Stimulated activated CD8-positive, alpha-beta memory T cell treated with anti-CD3 and anti-CD28 coated beads, Interleukin-7, amount 100 ng/mL, for 4 hours (primary cell): Measurements from ENCODE around the gene BAK1.

Experiments
- DNase-seq, 2 donors: peaks; one replicate each; pipeline ENCODE4 v3.0.0-alpha.2; 2020; ENCODE audit warnings: low read depth in 2 of 2

BAK1 gene

GRCh38 chr6:33579828-33580714, at the start of gene BAK1:
TSS of gene BAK1 (minus strand) at chr6:33580276. CDS start at chr6:33577604, 2,672 bp downstream.
- peak; percentile 65 to 80 for DNase-seq

GRCh38 chr6:33628401-33628964, 48.4 kb upstream of the BAK1 start:
- no peak for DNase-seq

GRCh38 chr6:33627876-33628275, 47.8 kb upstream of the BAK1 start:
- no peak for DNase-seq

GRCh38 chr6:33624856-33625255, 44.8 kb upstream of the BAK1 start:
- DNase-seq = no peak

- no peak for DNase-seq
Observed at GRCh38 chr6:33623895-33624381, 43.9 kb upstream of the BAK1 start.

- DNase-seq = no peak
Observed at GRCh38 chr6:33622456-33623431, 42.7 kb upstream of the BAK1 start.

- peak; percentile 48 to 69 for DNase-seq
Observed at GRCh38 chr6:33621711-33622388, 41.8 kb upstream of the BAK1 start.

- peak; percentile 47 to 71 for DNase-seq
Observed at GRCh38 chr6:33620856-33621710, 41.0 kb upstream of the BAK1 start, which contains the start of gene ITPR3. TSS of gene ITPR3 (plus strand) at chr6:33621322. CDS start at chr6:33621603, 281 bp downstream.

- peak in 1 of 2 donors; percentile 11 for DNase-seq
Observed at GRCh38 chr6:33620158-33620855, 40.2 kb upstream of the BAK1 start.

GRCh38 chr6:33619166-33619840, 39.2 kb upstream of the BAK1 start:
- DNase-seq = no peak

- no peak for DNase-seq
Observed at GRCh38 chr6:33616913-33617312, 36.8 kb upstream of the BAK1 start.

GRCh38 chr6:33616113-33616512, 36.0 kb upstream of the BAK1 start:
- DNase-seq = no peak

- DNase-seq = no peak
Observed at GRCh38 chr6:33613795-33614168, 33.7 kb upstream of the BAK1 start.

- no peak for DNase-seq
Observed at GRCh38 chr6:33613146-33613794, 33.2 kb upstream of the BAK1 start.

GRCh38 chr6:33610779-33611732, 31.0 kb upstream of the BAK1 start:
- no peak for DNase-seq

- DNase-seq = no peak
Observed at GRCh38 chr6:33610067-33610466, 30.0 kb upstream of the BAK1 start.

- no peak for DNase-seq
Observed at GRCh38 chr6:33609528-33609927, 29.5 kb upstream of the BAK1 start.
